GM12878 (cell line): ENCODE results near the gene SSBP4. TPM values are rescaled to one million over a fixed set of nuclear protein-coding genes. Genes with fewer than 3 reads are reported as not detected.

Experiments
- ATAC-seq: fragments of 200-7000 bp; cut with Tn5 transposase; 3 replicates; pipeline ENCODE4 v1.9.1; 2020; ENCODE audit warnings: mild to moderate bottlenecking, moderate library complexity
- BruUV-seq: library from RNA; stranded (reverse); fragments of 400-500 nt; replicated peaks from 2 replicates; lab custom pipeline; 2021; lab: Mats Ljungman, UMichigan
- CTCF ChIA-PET: fragments of 300-600 bp; sonication (Branson Sonifier 250); formaldehyde crosslinking; extraction: SDS; loops from one replicate; lab custom pipeline; 2021; ENCODE audit warnings: inconsistent platforms; lab: Yijun Ruan, JAX
- POLR2A ChIA-PET: fragments of 350-600 bp; formaldehyde crosslinking; extraction: SDS; loops from one replicate; lab custom pipeline; 2021; ENCODE audit warnings: inconsistent platforms; lab: Charles Lee
- RAD21 ChIA-PET: fragments of 300-600 bp; sonication (Branson Sonifier 250); formaldehyde crosslinking; loops from one replicate; lab custom pipeline; 2023; ENCODE audit warnings: antibody characterized with exemption; ENCODE audit not compliant: unreplicated experiment; lab: Charles Lee
- SMC1A ChIA-PET: fragments of 300-600 bp; sonication (Branson Sonifier 250); formaldehyde crosslinking; loops from one replicate; lab custom pipeline; 2023; ENCODE audit not compliant: unreplicated experiment, uncharacterized antibody; lab: Charles Lee
- DNase-seq: peaks from one replicate; pipeline ENCODE4 v3.0.0-alpha.2; 2011; ENCODE audit warnings: low read depth, low spot score
- FAIRE-seq: peaks from 3 replicates; lab custom pipeline; 2011; peaks lifted over from hg19 to GRCh38; lab: Jason Lieb, UNC
- H2AFZ ChIP-seq: 2 replicates; pipeline ENCODE4 v1.6.0; 2011; ENCODE audit warnings: low read depth, low read length, control low read depth; ENCODE audit not compliant: control insufficient read depth
- H3K27ac ChIP-seq: 2 replicates; pipeline ENCODE4 v1.5.1; 2011; ENCODE audit warnings: control low read depth; ENCODE audit not compliant: control insufficient read depth, insufficient read depth
- H3K27me3 ChIP-seq, 2 experiments: replicated peaks in 1 of 2; 2 replicates each; pipeline versions ENCODE4 v1.6.0 to v1.6.1; 2011; ENCODE audit warnings: low read length in 1 of 2; ENCODE audit not compliant: control insufficient read depth in 2 of 2, insufficient read depth in 2 of 2
- H3K36me3 ChIP-seq, 2 experiments: 2 replicates each; pipeline ENCODE4 v1.5.1; 2011; ENCODE audit warnings: low read length in 1 of 2; ENCODE audit not compliant: control insufficient read depth in 2 of 2, insufficient read depth in 2 of 2
- H3K4me1 ChIP-seq: 2 replicates; pipeline ENCODE4 v1.6.1; 2011; ENCODE audit warnings: mild to moderate bottlenecking, low read length, moderate library complexity, mixed read lengths; ENCODE audit not compliant: control insufficient read depth, insufficient read depth
- H3K4me2 ChIP-seq: 2 replicates; pipeline ENCODE4 v1.6.0; 2011; ENCODE audit warnings: control low read depth; ENCODE audit not compliant: control insufficient read depth, insufficient read depth
- H3K4me3 ChIP-seq: fragments of 200-600 bp; sonication (generic); 2 replicates; pipeline ENCODE4 v1.5.1; 2016
- H3K79me2 ChIP-seq: 2 replicates; pipeline ENCODE4 v1.6.0; 2011; ENCODE audit warnings: low read length; ENCODE audit not compliant: control insufficient read depth, insufficient read depth
- H3K9ac ChIP-seq: 2 replicates; pipeline ENCODE4 v1.8.0; 2011; ENCODE audit warnings: low read length, control low read depth, mixed read lengths; ENCODE audit not compliant: control insufficient read depth, insufficient read depth
- H3K9me3 ChIP-seq: replicated peaks from 3 replicates; pipeline ENCODE4 v1.5.1; 2011; ENCODE audit warnings: mild to moderate bottlenecking, low read length; ENCODE audit not compliant: control insufficient read depth, insufficient read depth
- H4K20me1 ChIP-seq: 2 replicates; pipeline ENCODE4 v1.6.0; 2011; ENCODE audit not compliant: control insufficient read depth, insufficient read depth
- CHD1 ChIP-seq: IDR thresholded peaks from 2 replicates; pipeline ENCODE4 v1.6.1; 2012; ENCODE audit warnings: low read depth, low read length, improper control_type of control experiment
- E2F4 ChIP-seq: IDR thresholded peaks from 2 replicates; pipeline ENCODE4 v1.6.1; 2012; ENCODE audit warnings: low read depth, low read length, improper control_type of control experiment
- POLR2AphosphoS2 ChIP-seq: IDR thresholded peaks from 2 replicates; pipeline ENCODE4 v1.6.1; 2011; ENCODE audit warnings: low read depth, mild to moderate bottlenecking, low read length, improper control_type of control experiment, moderate library complexity
- ZNF207 ChIP-seq: fragments of 450-650 bp; IDR thresholded peaks from 2 replicates; pipeline ENCODE4 v1.6.1; 2014; ENCODE audit warnings: antibody characterized with exemption, mild to moderate bottlenecking, borderline replicate concordance
- ZNF592 ChIP-seq: fragments of 450-650 bp; IDR thresholded peaks from 2 replicates; pipeline ENCODE4 v1.6.1; 2017; ENCODE audit warnings: mild to moderate bottlenecking, moderate library complexity
- WGBS: methylation state at CpG from one replicate; pipeline ENCODE4 v1.1.6; 2016; ENCODE audit warnings: low lambda C conversion rate; ENCODE audit not compliant: insufficient replicate concordance, insufficient coverage; ENCODE audit errors: missing lambda C conversion rate; 5-methylcytosine and 5-hydroxymethylcytosine counted together
- in situ Hi-C: fragments of 300-500 bp; cut with MboI; formaldehyde crosslinking; loops from 9 replicates; pipeline ENCODE4 v1.14.3; 2018; ENCODE audit warnings: mixed read lengths
- intact Hi-C: fragments of 100-400 bp; cut with micrococcal nuclease; formaldehyde crosslinking; loops from one replicate; pipeline ENCODE4 v1.14.2; 2022; ENCODE audit not compliant: unreplicated experiment
- polyA plus RNA-seq, 11 experiments: library from polyadenylated mRNA; depleted of rRNA in 4 of 11; unstranded in 6 of 11; stranded (reverse) in 5 of 11; fragments of >200 nt; fragmentation: Nextera tagmentation in 4 of 11; fragmentation: Illumina TruSeq in 1 of 11; extraction: Ambion mirVana in 4 of 11; extraction: Trizol in 1 of 11; gene quantifications; 1 replicate in 1 of 11; 2 replicates in 10 of 11; pipeline versions ENCODE4 v1.2.1 to v1.2.3, GENCODE V29; 2011 to 2016; ENCODE audit warnings: inconsistent platforms in 2 of 11, missing spikeins in 2 of 11, low read depth in 1 of 11
- total RNA-seq, 4 experiments: library from RNA; depleted of rRNA in 3 of 4; stranded (reverse); fragments of >200 nt in 3 of 4; fragmentation: Illumina TruSeq in 1 of 4; extraction: Trizol in 1 of 4; gene quantifications; 2 replicates each; pipeline versions ENCODE4 v1.2.1 to v1.2.3, GENCODE V29; 2013 to 2021

SSBP4 gene
- total and polyA plus RNA-seq, 10 of the 15 experiments (the other 5 are each of a cell fraction or from before 2014, with no cell fraction given), result 0.37 to 150 (median 38.9) TPM

- Histone ChIP-seq H3K4me2 (no peak overlapping the region), H2AFZ (no peak overlapping the region), H3K36me3 (peaks cover 8 to 30% of the 10 kb centered on the region in 2 experiments; a peak in 3 of 4 replicates), H3K9ac (no peak overlapping the region), H3K27me3 (no peaks in the 10 kb centered on the region), H3K9me3 (no peaks in the 10 kb centered on the region), H3K4me3 (no peak overlapping the region), H3K79me2 (peaks cover 18% of the 10 kb centered on the region), H3K4me1 (peaks cover 9% of the 10 kb centered on the region; the same call in 1 of the 2 replicates), H4K20me1 (peaks cover 8% of the 10 kb centered on the region), H3K27ac (no peak overlapping the region)
- WGBS, result 21% methylated on average over 2 of the region's 2 CpGs
- ChIA-PET POLR2A (interaction anchor here (0.6 kb wide), 1 partner anchor 197 kb away, joined by 4 read pairs; no protein-coding TSS in a partner anchor), CTCF (interaction anchor here (0.7 to 2.2 kb wide), 9 partner anchors 9 to 376 kb away, joined by 3 to 11 read pairs (median 3); no protein-coding TSS in a partner anchor), SMC1A (interaction anchor here (0.5 to 1.4 kb wide), 2 partner anchors 48 to 680 kb away, joined by 3 to 4 read pairs; no protein-coding TSS in a partner anchor), RAD21 (interaction anchor here (0.6 to 1.0 kb wide), 3 partner anchors 73 to 204 kb away, joined by 3 to 5 read pairs (median 4); partner anchors contain the start of gene FKBP8)
- TF ChIP-seq CHD1, result no peak
- no peak for TF ChIP-seq POLR2AphosphoS2
- TF ChIP-seq ZNF592, result no peak
- no peak for TF ChIP-seq ZNF207
- no peak for TF ChIP-seq E2F4
- intact Hi-C loops (loop anchor here (5.0 kb wide), 1 partner anchor 37 kb away; no protein-coding TSS in a partner anchor), in situ Hi-C loops (loop anchor here (25.0 kb wide), 1 partner anchor 392 kb away; no protein-coding TSS in a partner anchor)
- no peak for ATAC-seq
- no peak for FAIRE-seq
- no TSS peak for BruUV-seq
- DNase-seq, result no peak
Measured at GRCh38 chr19:18470787-18471186, 51.6 kb downstream of the SSBP4 start.
